ENCODE results near the gene CDH23.

Gene CDH23

DNA sequence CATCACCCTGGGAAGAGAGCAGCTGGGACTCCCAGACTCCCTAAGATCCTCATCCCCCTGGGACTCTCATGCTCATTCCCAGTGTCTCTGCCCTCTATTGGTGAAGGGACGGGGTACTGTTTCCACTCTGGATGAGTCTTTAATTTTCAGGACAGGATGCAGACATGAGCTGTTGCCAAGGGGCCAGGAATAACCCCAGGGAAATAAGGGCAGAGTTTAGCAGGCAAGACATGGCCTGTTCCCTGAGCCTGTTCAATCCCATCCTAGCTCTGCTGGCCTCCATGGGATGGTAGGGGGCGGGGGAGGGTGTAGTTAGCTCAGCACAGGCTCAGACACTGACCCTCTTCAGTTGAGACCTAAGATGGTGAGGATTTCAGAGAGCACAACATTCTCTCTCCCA, 308.9 kb downstream of the CDH23 start:
- H3K4me3 ChIP-seq (ENCODE audit: low read depth, low read length): no peak overlapping the region
- in situ Hi-C loops (cut with HindIII; ENCODE audit: low sequenced_read_pairs): no loop called here
- TF ChIP-seq, protein P1, sequence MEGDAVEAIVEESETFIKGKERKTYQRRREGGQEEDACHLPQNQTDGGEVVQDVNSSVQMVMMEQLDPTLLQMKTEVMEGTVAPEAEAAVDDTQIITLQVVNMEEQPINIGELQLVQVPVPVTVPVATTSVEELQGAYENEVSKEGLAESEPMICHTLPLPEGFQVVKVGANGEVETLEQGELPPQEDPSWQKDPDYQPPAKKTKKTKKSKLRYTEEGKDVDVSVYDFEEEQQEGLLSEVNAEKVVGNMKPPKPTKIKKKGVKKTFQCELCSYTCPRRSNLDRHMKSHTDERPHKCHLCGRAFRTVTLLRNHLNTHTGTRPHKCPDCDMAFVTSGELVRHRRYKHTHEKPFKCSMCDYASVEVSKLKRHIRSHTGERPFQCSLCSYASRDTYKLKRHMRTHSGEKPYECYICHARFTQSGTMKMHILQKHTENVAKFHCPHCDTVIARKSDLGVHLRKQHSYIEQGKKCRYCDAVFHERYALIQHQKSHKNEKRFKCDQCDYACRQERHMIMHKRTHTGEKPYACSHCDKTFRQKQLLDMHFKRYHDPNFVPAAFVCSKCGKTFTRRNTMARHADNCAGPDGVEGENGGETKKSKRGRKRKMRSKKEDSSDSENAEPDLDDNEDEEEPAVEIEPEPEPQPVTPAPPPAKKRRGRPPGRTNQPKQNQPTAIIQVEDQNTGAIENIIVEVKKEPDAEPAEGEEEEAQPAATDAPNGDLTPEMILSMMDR (IDR thresholded peaks at IDR 0.05; ENCODE audit: low read depth, low read length): no peak

DNA sequence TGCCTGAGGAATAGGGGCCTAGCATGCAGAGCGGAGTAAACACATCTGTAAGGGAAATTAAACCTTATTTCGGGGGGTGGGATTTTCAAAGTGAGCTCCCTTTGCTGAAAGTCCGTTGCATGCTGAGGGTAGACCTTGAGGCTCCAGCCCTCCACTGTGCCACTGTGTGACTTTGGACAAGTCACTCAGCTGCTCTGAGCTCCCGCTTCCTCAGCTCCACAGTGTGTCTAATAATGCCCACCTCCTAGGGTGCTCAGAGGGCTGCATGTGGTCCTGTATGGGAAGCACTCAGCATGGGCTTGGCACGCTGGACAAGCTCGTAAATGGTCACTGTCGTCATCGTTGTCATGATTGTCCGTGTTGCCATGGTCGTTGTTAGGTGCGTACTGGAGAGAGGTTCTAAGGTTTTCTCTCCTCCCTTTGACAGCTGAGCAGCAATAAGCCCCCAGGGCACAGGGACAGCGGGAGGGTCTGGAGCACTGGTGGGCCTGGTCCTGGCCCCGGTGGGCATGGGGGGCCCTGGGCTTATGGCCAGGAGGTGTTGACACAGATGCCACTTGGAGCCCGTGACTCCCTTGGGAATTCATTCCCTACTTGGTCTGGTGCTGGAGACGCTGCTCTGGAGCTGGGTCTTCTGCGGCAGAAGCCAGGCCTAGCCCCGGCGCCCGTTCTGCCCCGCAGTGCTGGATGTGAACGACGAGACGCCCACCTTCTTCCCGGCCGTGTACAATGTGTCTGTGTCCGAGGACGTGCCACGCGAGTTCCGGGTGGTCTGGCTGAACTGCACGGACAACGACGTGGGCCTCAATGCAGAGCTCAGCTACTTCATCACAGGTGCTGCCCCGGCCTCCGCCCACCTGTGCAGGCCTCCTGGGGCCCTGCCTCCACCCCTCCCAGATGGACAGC, 309.7 kb downstream of the CDH23 start:
- DNase-seq (ENCODE audit: low read depth, low spot score): no peak
- in situ Hi-C loops (cut with HindIII; ENCODE audit: low sequenced_read_pairs): no loop called here
- TF ChIP-seq, protein P1 (IDR thresholded peaks at IDR 0.05; ENCODE audit: low read depth, low read length): no peak

More for the DNA sequence above, 308.9 kb downstream of the CDH23 start:
- no peak for DNase-seq (ENCODE audit: low read depth, low spot score)

DNA sequence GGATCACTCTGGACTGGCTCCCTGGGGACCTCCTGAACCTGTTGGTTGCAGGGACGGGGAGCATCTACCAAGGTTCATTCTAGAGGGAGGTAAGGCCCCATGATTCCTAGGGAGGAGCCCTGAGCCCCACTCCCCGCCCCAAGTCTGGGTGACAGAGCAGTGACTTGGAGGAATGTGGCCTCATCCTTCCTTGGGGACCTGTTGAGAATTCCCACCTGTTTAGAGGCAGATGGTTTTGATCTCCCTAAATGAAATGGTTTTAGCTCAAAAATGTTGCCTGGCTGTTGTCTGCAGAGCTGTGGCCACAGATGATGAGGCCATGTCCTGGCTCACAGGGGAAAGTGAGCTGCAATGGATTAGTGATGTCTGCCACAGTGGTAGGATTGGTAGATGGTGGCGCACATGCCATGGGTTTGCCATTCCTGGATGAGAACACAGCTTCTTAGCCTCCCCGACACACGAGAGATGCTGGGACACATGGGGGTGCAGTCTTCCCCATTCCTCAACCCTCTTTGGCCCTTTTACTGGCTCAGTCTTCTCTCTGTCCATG, 310.6 kb downstream of the CDH23 start:
- TF ChIP-seq, protein P1 (IDR thresholded peaks at IDR 0.05; ENCODE audit: low read depth, low read length): no peak
- no peak overlapping the region for H3K4me3 ChIP-seq (ENCODE audit: low read depth, low read length)
- in situ Hi-C loops (cut with HindIII; ENCODE audit: low sequenced_read_pairs): no loop called here
- DNase-seq (ENCODE audit: low read depth, low spot score): no peak

More for the DNA sequence above, 309.7 kb downstream of the CDH23 start:
- no peak overlapping the region for H3K4me3 ChIP-seq (ENCODE audit: low read depth, low read length)

DNA sequence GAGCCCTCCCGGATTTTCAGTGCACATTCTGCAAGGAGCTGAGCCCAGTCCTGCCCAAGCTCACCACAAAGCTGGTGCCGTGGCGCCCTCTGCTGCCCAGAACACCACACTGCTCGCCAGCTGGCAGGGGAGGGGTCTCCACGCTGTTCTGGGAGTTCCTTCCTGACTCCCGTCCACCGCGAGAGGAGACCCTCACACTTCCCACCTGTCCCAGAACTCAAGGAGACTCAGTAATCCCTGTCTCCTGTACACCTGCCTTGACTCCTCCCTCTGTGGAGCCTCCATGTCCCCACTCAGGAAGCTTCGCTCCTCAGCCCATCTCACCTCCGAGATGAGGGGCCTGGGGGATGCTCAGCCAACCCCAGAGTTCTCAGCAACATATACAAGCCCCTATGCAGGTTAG, 311.6 kb downstream of the CDH23 start:
- H3K4me3 ChIP-seq (ENCODE audit: low read depth, low read length): no peak overlapping the region
- TF ChIP-seq, protein P1 (IDR thresholded peaks at IDR 0.05; ENCODE audit: low read depth, low read length): peak; percentile 87
- no peak for DNase-seq (ENCODE audit: low read depth, low spot score)
- in situ Hi-C loops (cut with HindIII; ENCODE audit: low sequenced_read_pairs): no loop called here

DNA sequence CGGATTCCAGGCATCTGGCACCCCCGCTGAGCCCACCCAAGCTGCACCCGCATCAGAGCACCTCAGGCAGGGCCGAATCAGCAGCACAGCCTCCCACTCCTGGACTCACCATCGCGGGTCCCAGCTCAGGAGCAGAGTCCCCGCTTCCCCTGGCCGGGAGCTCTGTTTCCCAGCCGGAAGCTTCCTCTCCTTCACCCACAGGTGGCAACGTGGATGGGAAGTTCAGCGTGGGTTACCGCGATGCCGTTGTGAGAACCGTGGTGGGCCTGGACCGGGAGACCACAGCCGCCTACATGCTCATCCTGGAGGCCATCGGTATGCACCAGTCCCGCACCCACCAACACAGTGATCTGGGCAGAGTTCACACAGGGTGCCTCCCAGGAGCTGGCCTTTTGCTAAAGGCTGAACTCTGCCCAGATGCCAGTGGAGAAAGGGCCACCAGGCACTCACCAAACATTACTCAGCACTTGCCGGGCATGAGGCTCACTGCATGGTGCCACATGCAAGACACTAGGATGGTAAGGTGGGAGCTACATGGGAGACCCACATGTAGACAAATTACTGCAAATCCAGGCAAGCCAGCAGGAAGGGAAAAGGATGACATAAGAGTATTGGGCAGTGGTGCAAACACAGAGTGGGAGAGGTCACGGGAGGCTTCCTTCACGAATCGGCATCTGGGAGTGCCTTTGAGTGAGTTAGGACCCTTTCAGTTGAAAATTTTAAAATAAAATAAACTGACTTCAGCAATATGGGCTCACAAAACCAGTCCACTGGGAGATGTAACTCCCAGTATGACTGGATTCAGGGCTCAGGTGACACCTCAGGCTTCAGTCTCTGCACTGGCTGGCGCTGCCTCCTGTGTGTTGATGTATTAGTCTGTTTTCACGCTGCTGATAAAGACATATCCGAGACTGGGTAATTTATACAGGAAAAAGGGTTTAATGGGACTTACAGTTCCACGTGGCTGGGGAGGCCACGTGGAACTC, 312.5 kb downstream of the CDH23 start:
- DNase-seq (ENCODE audit: low read depth, low spot score): no peak
- TF ChIP-seq, protein P1 (IDR thresholded peaks at IDR 0.05; ENCODE audit: low read depth, low read length): no peak
- H3K4me3 ChIP-seq (ENCODE audit: low read depth, low read length): no peak overlapping the region
- in situ Hi-C loops (cut with HindIII; ENCODE audit: low sequenced_read_pairs): no loop called here

DNA sequence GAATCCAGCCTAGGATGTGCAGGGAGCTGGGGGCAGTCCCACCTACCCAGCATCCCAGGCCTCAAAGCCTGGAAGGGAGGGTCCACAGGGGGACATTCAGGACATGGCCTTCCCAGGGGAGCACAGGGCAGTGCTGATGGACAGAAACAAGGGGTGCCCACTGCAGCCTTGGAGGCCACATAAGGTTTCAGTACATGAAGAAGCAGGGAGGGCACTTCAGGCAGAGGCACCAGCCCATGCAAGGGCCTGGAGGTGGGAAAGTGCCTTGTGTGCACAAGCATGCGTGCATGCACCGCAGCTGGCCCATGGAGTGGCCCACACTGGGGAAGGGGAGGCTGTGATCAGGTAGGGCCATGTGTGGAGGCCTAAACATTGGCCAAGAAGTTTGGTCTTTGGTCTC, 313.8 kb downstream of the CDH23 start:
- in situ Hi-C loops (cut with HindIII; ENCODE audit: low sequenced_read_pairs): no loop called here
- TF ChIP-seq, protein P1 (IDR thresholded peaks at IDR 0.05; ENCODE audit: low read depth, low read length): no peak
- no peak overlapping the region for H3K4me3 ChIP-seq (ENCODE audit: low read depth, low read length)
- DNase-seq (ENCODE audit: low read depth, low spot score): no peak

Measured in astrocyte of the spinal cord (primary cell).